ENCODE data around the gene CUTA. TPM values are rescaled to one million over a fixed set of nuclear protein-coding genes. Genes with fewer than 3 reads are reported as not detected.

CUTA gene
- total and polyA plus RNA-seq, 2 experiments from 2014 or later = 207 to 421 TPM

DNA sequence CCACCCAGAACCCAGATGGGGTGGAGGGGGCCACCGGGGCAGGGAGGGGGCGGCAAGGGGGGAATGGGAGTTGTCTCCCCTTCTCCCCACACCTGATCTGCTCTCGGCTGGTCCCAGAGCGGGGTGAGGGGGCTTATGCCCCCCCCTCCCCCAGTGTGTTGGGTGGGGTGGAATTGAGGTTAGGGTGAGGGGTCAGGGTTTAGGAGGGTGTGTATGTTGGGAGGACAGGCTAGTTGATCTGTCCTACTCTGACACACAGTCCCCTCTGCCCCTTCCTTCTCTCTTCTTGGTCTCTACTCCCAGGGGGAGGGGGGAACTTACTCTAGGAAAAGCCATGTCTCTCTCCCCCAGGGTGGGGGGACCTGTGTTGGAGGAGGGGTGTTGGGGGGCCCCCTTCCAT is 34.6 kb upstream of the CUTA start:
- Histone ChIP-seq H3K4me2 (no peak overlapping the region), H3K27ac (ENCODE audit: low read depth) (no peak overlapping the region), H4K20me1 (replicated peaks; ENCODE audit: insufficient read depth) (no peaks in the 10 kb centered on the region; the same call in 1 of the 2 replicates), H3K9me2 (ENCODE audit: insufficient read depth) (no peaks in the 10 kb centered on the region), H3K27me3 (ENCODE audit: insufficient read depth) (no peaks in the 10 kb centered on the region), H3K79me2 (replicated peaks; ENCODE audit: insufficient read depth) (peaks cover 14% of the 10 kb centered on the region), H2AFZ (no peak overlapping the region), H3F3A (replicated peaks; ENCODE audit: low read depth) (peaks cover 13% of the 10 kb centered on the region), H3K36me3 (ENCODE audit: insufficient read depth) (peaks cover 11% of the 10 kb centered on the region), H3K4me1 (ENCODE audit: insufficient read depth) (peaks cover 4% of the 10 kb centered on the region; the same call in 1 of the 2 replicates), H3K4me3 (no peak overlapping the region)
- DNase-seq (ENCODE audit: low spot score) (no peak), ATAC-seq (no peak)
- Mint-ChIP-seq H3K4me1 (peaks cover 30% of the 10 kb centered on the region), H3K9me3 (peaks cover 7% of the 10 kb centered on the region; the same call in 2 of the 3 replicates), H3K36me3 (ENCODE audit: low read depth) (peaks cover 78% of the 10 kb centered on the region), H3K27me3 (ENCODE audit: insufficient read depth, low read depth, poor library complexity) (peaks cover 31% of the 10 kb centered on the region), H3K27ac (no peak overlapping the region), H3K4me3 (no peak overlapping the region)
- 0 out of 2 replicates have a peak, but pooled peaks have one; percentile 25 for TF ChIP-seq POLR2AphosphoS5 (IDR thresholded peaks at IDR 0.05; ENCODE audit: low read depth)
- TF ChIP-seq EZH2 (IDR thresholded peaks at IDR 0.05; ENCODE audit: low read depth, unreplicated experiment) = no peak

DNA sequence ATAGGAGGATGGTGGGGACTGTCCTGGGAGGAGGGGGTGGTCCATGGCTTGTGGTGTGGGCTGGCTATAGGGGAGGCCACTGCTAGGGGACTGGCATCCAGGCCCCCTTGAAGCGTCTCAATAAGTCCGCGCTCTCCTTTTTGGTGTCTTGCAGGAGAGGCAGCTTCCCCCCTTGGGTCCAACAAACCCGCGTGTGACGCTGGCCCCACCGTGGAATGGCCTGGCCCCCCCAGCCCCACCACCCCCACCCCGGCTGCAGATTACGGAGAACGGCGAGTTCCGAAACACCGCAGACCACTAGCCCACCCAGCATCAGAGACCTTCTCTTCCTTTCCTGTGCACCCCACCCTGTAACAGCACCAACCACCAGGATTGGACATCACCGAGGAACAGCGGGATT is 33.7 kb upstream of the CUTA start:
- Mint-ChIP-seq H3K27ac (no peak overlapping the region), H3K4me3 (no peak overlapping the region), H3K27me3 (ENCODE audit: insufficient read depth, low read depth, poor library complexity) (peaks cover 34% of the 10 kb centered on the region), H3K9me3 (peaks cover 7% of the 10 kb centered on the region; the same call in 2 of the 3 replicates), H3K36me3 (ENCODE audit: low read depth) (peaks cover 78% of the 10 kb centered on the region), H3K4me1 (peaks cover 30% of the 10 kb centered on the region)
- no peak for DNase-seq (ENCODE audit: low spot score)
- Histone ChIP-seq H3K4me1 (ENCODE audit: insufficient read depth) (peaks cover 4% of the 10 kb centered on the region; the same call in 1 of the 2 replicates), H3K4me2 (no peak overlapping the region), H3K27ac (ENCODE audit: low read depth) (no peak overlapping the region), H4K20me1 (replicated peaks; ENCODE audit: insufficient read depth) (no peaks in the 10 kb centered on the region; the same call in 1 of the 2 replicates), H3K9me2 (ENCODE audit: insufficient read depth) (no peaks in the 10 kb centered on the region), H3K4me3 (no peak overlapping the region), H3K79me2 (replicated peaks; ENCODE audit: insufficient read depth) (peaks cover 14% of the 10 kb centered on the region), H3K36me3 (ENCODE audit: insufficient read depth) (peaks cover 12% of the 10 kb centered on the region), H3K27me3 (ENCODE audit: insufficient read depth) (no peaks in the 10 kb centered on the region), H2AFZ (no peak overlapping the region), H3F3A (replicated peaks; ENCODE audit: low read depth) (peaks cover 13% of the 10 kb centered on the region)
- no peak for ATAC-seq
- no peak for TF ChIP-seq CREB1 (CRISPR knock-in tag; IDR thresholded peaks at IDR 0.05; ENCODE audit: low read depth)
- TF ChIP-seq NANOG (IDR thresholded peaks at IDR 0.05; ENCODE audit: borderline replicate concordance) = no peak
- TF ChIP-seq POLR2AphosphoS5 (IDR thresholded peaks at IDR 0.05; ENCODE audit: low read depth) = no peak
- TF ChIP-seq STAT1 (IDR thresholded peaks at IDR 0.05; ENCODE audit: unreplicated experiment) = no peak
- TF ChIP-seq, protein P1, sequence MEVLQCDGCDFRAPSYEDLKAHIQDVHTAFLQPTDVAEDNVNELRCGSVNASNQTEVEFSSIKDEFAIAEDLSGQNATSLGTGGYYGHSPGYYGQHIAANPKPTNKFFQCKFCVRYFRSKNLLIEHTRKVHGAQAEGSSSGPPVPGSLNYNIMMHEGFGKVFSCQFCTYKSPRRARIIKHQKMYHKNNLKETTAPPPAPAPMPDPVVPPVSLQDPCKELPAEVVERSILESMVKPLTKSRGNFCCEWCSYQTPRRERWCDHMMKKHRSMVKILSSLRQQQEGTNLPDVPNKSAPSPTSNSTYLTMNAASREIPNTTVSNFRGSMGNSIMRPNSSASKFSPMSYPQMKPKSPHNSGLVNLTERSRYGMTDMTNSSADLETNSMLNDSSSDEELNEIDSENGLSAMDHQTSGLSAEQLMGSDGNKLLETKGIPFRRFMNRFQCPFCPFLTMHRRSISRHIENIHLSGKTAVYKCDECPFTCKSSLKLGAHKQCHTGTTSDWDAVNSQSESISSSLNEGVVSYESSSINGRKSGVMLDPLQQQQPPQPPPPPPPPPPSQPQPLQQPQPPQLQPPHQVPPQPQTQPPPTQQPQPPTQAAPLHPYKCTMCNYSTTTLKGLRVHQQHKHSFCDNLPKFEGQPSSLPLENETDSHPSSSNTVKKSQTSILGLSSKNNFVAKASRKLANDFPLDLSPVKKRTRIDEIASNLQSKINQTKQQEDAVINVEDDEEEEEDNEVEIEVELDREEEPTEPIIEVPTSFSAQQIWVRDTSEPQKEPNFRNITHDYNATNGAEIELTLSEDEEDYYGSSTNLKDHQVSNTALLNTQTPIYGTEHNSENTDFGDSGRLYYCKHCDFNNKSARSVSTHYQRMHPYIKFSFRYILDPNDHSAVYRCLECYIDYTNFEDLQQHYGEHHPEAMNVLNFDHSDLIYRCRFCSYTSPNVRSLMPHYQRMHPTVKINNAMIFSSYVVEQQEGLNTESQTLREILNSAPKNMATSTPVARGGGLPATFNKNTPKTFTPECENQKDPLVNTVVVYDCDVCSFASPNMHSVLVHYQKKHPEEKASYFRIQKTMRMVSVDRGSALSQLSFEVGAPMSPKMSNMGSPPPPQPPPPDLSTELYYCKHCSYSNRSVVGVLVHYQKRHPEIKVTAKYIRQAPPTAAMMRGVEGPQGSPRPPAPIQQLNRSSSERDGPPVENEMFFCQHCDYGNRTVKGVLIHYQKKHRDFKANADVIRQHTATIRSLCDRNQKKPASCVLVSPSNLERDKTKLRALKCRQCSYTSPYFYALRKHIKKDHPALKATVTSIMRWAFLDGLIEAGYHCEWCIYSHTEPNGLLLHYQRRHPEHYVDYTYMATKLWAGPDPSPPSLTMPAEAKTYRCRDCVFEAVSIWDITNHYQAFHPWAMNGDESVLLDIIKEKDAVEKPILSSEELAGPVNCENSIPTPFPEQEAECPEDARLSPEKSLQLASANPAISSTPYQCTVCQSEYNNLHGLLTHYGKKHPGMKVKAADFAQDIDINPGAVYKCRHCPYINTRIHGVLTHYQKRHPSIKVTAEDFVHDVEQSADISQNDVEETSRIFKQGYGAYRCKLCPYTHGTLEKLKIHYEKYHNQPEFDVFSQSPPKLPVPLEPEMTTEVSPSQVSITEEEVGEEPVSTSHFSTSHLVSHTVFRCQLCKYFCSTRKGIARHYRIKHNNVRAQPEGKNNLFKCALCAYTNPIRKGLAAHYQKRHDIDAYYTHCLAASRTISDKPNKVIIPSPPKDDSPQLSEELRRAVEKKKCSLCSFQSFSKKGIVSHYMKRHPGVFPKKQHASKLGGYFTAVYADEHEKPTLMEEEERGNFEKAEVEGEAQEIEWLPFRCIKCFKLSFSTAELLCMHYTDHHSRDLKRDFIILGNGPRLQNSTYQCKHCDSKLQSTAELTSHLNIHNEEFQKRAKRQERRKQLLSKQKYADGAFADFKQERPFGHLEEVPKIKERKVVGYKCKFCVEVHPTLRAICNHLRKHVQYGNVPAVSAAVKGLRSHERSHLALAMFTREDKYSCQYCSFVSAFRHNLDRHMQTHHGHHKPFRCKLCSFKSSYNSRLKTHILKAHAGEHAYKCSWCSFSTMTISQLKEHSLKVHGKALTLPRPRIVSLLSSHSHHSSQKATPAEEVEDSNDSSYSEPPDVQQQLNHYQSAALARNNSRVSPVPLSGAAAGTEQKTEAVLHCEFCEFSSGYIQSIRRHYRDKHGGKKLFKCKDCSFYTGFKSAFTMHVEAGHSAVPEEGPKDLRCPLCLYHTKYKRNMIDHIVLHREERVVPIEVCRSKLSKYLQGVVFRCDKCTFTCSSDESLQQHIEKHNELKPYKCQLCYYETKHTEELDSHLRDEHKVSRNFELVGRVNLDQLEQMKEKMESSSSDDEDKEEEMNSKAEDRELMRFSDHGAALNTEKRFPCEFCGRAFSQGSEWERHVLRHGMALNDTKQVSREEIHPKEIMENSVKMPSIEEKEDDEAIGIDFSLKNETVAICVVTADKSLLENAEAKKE (CRISPR knock-in tag; IDR thresholded peaks at IDR 0.05) = no peak
- TF ChIP-seq ZNF114 (CRISPR knock-in tag; IDR thresholded peaks at IDR 0.05) = no peak
- TF ChIP-seq, protein P2, sequence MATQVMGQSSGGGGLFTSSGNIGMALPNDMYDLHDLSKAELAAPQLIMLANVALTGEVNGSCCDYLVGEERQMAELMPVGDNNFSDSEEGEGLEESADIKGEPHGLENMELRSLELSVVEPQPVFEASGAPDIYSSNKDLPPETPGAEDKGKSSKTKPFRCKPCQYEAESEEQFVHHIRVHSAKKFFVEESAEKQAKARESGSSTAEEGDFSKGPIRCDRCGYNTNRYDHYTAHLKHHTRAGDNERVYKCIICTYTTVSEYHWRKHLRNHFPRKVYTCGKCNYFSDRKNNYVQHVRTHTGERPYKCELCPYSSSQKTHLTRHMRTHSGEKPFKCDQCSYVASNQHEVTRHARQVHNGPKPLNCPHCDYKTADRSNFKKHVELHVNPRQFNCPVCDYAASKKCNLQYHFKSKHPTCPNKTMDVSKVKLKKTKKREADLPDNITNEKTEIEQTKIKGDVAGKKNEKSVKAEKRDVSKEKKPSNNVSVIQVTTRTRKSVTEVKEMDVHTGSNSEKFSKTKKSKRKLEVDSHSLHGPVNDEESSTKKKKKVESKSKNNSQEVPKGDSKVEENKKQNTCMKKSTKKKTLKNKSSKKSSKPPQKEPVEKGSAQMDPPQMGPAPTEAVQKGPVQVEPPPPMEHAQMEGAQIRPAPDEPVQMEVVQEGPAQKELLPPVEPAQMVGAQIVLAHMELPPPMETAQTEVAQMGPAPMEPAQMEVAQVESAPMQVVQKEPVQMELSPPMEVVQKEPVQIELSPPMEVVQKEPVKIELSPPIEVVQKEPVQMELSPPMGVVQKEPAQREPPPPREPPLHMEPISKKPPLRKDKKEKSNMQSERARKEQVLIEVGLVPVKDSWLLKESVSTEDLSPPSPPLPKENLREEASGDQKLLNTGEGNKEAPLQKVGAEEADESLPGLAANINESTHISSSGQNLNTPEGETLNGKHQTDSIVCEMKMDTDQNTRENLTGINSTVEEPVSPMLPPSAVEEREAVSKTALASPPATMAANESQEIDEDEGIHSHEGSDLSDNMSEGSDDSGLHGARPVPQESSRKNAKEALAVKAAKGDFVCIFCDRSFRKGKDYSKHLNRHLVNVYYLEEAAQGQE (IDR thresholded peaks at IDR 0.05; ENCODE audit: unreplicated experiment) = no peak
- TF ChIP-seq, protein P3, sequence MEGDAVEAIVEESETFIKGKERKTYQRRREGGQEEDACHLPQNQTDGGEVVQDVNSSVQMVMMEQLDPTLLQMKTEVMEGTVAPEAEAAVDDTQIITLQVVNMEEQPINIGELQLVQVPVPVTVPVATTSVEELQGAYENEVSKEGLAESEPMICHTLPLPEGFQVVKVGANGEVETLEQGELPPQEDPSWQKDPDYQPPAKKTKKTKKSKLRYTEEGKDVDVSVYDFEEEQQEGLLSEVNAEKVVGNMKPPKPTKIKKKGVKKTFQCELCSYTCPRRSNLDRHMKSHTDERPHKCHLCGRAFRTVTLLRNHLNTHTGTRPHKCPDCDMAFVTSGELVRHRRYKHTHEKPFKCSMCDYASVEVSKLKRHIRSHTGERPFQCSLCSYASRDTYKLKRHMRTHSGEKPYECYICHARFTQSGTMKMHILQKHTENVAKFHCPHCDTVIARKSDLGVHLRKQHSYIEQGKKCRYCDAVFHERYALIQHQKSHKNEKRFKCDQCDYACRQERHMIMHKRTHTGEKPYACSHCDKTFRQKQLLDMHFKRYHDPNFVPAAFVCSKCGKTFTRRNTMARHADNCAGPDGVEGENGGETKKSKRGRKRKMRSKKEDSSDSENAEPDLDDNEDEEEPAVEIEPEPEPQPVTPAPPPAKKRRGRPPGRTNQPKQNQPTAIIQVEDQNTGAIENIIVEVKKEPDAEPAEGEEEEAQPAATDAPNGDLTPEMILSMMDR (conservative IDR thresholded peaks at IDR 0.05; ENCODE audit: low read depth in 2 of 2) = no peak
- no peak for TF ChIP-seq JUNB (IDR thresholded peaks at IDR 0.05; ENCODE audit: unreplicated experiment)

Measured in GM23338 (cell line).